Measurements from ENCODE around the gene NXPH3. TPM values are rescaled to one million over a fixed set of nuclear protein-coding genes. Genes with fewer than 3 reads are reported as not detected.

The NXPH3 gene
- total and polyA plus RNA-seq, 2 of the 13 experiments (the other 11 are each of a cell fraction or from before 2014, with no cell fraction given): 0.04 to 0.58 TPM

DNA sequence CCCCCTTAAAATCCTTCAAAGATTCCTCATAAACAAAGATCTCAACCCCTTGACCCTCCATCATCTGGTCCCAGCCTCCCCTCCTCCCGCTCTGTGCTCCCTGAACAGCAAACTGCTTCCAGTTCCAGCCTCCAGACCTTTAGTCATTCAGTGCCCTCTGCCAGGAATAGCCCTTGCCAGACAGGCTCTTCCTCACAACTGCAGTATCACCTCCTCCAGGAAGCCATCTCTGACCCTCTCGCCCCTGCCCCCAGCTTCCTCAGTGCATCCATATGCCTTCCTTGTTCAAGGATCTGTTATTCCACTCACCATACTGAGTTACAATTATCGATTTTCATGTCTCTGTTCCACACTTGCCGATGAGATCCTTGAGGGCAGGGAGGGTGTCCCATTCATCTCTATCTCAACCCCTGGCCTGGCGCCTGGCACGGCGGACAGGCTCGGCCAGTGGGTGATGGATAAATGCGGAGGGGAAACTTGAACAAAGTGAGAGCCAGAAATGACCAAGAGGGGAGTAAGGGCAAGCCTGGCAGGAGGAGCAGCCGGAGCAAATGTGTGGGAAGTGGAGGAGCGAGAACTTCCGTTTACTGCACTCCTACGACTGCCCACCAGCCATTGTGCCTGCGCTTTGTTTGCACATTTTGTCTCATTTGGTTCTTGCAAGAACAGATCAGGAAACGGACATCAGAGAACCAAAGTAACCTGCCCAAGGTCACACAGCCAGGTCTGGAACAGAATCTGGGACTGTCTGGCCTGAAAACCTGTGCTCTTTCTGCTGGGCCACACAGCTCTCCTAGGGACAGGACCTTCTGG lies 2.0 kb upstream of the NXPH3 start:
- POLR2A ChIA-PET: no interaction called here
- FAIRE-seq (no peak), DNase-seq (ENCODE audit: low spot score) (no peak), ATAC-seq (no peak)
- in situ Hi-C loops (cut with HindIII; ENCODE audit: extremely low pct_ligation_motif_present, low pct_unique_long_range_greater_than_20kb) (no loop called here), intact Hi-C loops (cut with micrococcal nuclease; ENCODE audit: unreplicated experiment) (no loop called here)
- Histone ChIP-seq H3K4me3 (replicated peaks in 1 of 3; ENCODE audit: insufficient read depth in 1 of 3, low read depth in 2 of 3, low read length in 3 of 3) (no peak overlapping the region), H3K9ac (ENCODE audit: insufficient read depth, low read depth, low read length) (no peak overlapping the region), H4K20me1 (ENCODE audit: insufficient read depth, low read length) (no peaks in the 10 kb centered on the region), H3K79me2 (ENCODE audit: insufficient read depth, low read length) (no peaks in the 10 kb centered on the region), H3K4me2 (ENCODE audit: low read depth, low read length) (no peak overlapping the region), H2AFZ (ENCODE audit: low read length) (no peak overlapping the region), H3K9me3 (ENCODE audit: low read length) (no peaks in the 10 kb centered on the region), H3K36me3 (replicated peaks in 1 of 2; ENCODE audit: control insufficient read depth in 1 of 2, insufficient read depth in 2 of 2, low read length in 2 of 2) (no peaks in the 10 kb centered on the region), H3K27me3 (ENCODE audit: control insufficient read depth in 1 of 2, insufficient read depth in 2 of 2, low read length in 2 of 2) (peaks cover 4 to 68% of the 10 kb centered on the region in 2 experiments; a peak in 4 of 5 replicates), H3K4me1 (ENCODE audit: insufficient read depth, low read length) (peaks cover 37% of the 10 kb centered on the region), H3K27ac (ENCODE audit: extremely low read length, insufficient read depth, low read length) (no peak overlapping the region)
- no TSS peak for BruUV-seq (replicated peaks)
- WGBS (ENCODE audit: low lambda C conversion rate): 22% methylated on average over 15 of the region's 15 CpGs
- CTCF ChIA-PET (ENCODE audit: low intra/inter-chr PET ratio, low total read pairs): no interaction called here
- TF ChIP-seq KLF15 (CRISPR knock-in tag; IDR thresholded peaks at IDR 0.05; ENCODE audit: borderline replicate concordance) (no peak), RFXAP (CRISPR knock-in tag; IDR thresholded peaks at IDR 0.05; ENCODE audit: borderline replicate concordance) (no peak), MAFF (IDR thresholded peaks at IDR 0.05; ENCODE audit: low read depth, low read length) (no peak), PRMT3 (CRISPR knock-in tag; IDR thresholded peaks at IDR 0.05; ENCODE audit: borderline replicate concordance, low read depth) (no peak), HES4 (CRISPR knock-in tag; IDR thresholded peaks at IDR 0.05; ENCODE audit: borderline replicate concordance) (no peak), ZNF772 (CRISPR knock-in tag; IDR thresholded peaks at IDR 0.05) (no peak), ERF (CRISPR knock-in tag; IDR thresholded peaks at IDR 0.05) (no peak), FOSL2 (CRISPR knock-in tag; IDR thresholded peaks at IDR 0.05) (no peak), ONECUT2 (CRISPR knock-in tag; IDR thresholded peaks at IDR 0.05) (peak; percentile 51; the same call in 1 of the 2 replicates), ZMYM3 (CRISPR knock-in tag; IDR thresholded peaks at IDR 0.05) (peak; percentile 71; the same call in 1 of the 2 replicates), MTF2 (CRISPR knock-in tag; IDR thresholded peaks at IDR 0.05; ENCODE audit: borderline replicate concordance) (no peak), ARHGAP35 (CRISPR knock-in tag; IDR thresholded peaks at IDR 0.05; ENCODE audit: borderline replicate concordance) (no peak), ZNF766 (CRISPR knock-in tag; IDR thresholded peaks at IDR 0.05; ENCODE audit: borderline replicate concordance) (no peak), ZNF510 (CRISPR knock-in tag; IDR thresholded peaks at IDR 0.05; ENCODE audit: low read depth) (no peak), HMG20B (CRISPR knock-in tag; conservative IDR thresholded peaks at IDR 0.05) (no peak), ZNF841 (CRISPR knock-in tag; IDR thresholded peaks at IDR 0.05; ENCODE audit: borderline replicate concordance) (no peak), ZNF382 (CRISPR knock-in tag; IDR thresholded peaks at IDR 0.05; ENCODE audit: borderline replicate concordance) (no peak), PHF21A (CRISPR knock-in tag; IDR thresholded peaks at IDR 0.05) (no peak), ZNF768 (CRISPR knock-in tag; IDR thresholded peaks at IDR 0.05) (peak; percentile 97), MATR3 (CRISPR knock-in tag; IDR thresholded peaks at IDR 0.05) (no peak), ZSCAN25 (CRISPR knock-in tag; IDR thresholded peaks at IDR 0.05) (no peak), ZNF263 (CRISPR knock-in tag; IDR thresholded peaks at IDR 0.05) (peak; percentile 78)
- TF ChIP-seq, protein P1, sequence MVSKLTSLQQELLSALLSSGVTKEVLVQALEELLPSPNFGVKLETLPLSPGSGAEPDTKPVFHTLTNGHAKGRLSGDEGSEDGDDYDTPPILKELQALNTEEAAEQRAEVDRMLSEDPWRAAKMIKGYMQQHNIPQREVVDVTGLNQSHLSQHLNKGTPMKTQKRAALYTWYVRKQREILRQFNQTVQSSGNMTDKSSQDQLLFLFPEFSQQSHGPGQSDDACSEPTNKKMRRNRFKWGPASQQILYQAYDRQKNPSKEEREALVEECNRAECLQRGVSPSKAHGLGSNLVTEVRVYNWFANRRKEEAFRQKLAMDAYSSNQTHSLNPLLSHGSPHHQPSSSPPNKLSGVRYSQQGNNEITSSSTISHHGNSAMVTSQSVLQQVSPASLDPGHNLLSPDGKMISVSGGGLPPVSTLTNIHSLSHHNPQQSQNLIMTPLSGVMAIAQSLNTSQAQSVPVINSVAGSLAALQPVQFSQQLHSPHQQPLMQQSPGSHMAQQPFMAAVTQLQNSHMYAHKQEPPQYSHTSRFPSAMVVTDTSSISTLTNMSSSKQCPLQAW (CRISPR knock-in tag; IDR thresholded peaks at IDR 0.05): no peak
- TF ChIP-seq, protein P2, sequence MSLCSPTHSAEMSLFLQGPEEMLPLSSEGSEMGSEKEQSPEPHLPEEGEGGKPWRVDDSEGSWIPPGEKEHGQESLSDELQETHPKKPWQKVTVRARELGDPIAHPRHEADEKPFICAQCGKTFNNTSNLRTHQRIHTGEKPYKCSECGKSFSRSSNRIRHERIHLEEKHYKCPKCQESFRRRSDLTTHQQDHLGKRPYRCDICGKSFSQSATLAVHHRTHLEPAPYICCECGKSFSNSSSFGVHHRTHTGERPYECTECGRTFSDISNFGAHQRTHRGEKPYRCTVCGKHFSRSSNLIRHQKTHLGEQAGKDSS (CRISPR knock-in tag; IDR thresholded peaks at IDR 0.05; ENCODE audit: borderline replicate concordance, low read depth): no peak

All from HepG2 (cell line).